Activated CD4-positive, alpha-beta T cell treated with anti-CD3 and anti-CD28 coated beads for 24 hours (primary cell): Measurements from ENCODE around the gene LRBA.
"Not testable (repeated sequence)": the region's sequence is repeated elsewhere in the genome, so short reads cannot be mapped to it uniquely, and the experiment has no call there.

ENCODE experiments used
- DNase-seq, 2 donors: peaks; one replicate each; pipeline ENCODE4 v3.0.0-alpha.2; 2020; ENCODE audit warnings: low read depth in 2 of 2

Gene LRBA

DNA sequence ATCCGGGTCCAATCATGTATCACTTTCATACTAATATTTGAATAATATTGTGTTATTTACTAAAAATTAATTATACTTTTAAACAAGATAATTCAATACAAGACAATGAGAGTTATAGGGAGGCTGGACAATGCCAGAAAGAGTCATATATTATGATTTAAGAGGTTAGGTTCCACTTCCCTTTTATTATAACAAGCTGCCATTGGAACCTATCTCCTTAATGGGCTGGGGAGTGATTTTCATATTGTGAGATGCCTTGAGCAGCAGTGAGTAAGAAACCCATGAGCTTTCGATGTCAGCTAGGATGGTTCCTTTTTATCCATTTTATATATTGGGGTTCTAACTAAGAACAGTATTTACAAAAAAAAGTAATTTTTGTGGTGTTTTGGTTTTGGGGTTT, 341.3 kb downstream of the LRBA start:
- DNase-seq, result no peak

DNA sequence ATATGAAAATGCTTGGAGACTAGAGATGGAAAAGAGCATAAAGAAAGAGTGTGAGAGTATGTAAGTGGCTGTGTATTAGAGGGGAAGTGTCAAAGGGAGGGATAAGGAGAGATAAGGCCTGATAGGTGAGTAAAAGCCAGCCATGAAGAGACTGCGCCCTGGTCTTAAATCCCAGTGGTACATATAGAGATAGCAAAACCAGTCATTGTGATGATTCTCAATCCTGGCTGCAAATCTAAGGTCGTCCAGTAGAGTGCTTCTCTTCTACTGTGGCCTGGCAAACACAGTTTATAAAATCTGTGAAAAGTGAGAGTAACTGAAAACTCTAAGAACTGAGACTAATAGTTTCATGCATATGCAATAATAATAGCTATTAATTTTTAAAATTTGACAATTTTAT, 346.3 kb downstream of the LRBA start:
- DNase-seq, result no peak

DNA sequence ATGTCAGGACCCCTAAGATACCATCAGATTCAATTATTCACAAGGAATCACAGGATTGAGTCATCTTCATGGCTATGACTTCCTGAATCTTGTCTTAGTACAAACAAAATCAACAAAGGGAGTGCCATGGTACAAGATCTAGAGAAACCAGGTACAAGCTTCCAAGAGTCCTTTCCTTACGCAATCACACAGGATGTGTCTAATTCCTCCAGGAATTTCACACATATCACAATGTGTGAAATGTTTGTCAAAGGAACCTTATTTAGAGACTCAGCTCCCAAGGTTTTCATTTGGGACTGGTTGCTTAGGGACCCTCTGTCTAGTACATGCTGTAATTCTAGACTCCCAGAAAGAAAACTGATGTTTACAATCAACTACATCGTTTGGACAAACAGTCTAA, 350.1 kb downstream of the LRBA start:
- no peak for DNase-seq

DNA sequence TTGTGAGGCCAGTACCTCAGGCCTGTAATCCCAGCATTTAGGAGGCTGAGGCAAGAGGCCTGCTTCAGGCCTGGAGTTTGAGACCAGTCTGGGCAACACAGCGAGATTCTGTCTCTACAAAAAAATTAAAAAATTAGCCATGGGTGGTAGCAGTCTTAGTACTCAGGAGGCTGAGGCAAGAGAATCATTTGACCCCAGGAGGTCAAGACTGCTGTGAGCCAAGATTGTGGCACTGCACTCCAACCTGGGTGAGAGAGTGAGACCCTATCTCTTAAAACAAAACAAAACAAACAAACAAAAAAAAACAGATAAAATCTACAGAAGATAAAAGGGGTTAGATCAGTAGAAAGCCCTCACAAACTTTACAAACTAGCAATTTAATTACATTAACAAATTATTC, 352.4 kb downstream of the LRBA start:
- no peak for DNase-seq

DNA sequence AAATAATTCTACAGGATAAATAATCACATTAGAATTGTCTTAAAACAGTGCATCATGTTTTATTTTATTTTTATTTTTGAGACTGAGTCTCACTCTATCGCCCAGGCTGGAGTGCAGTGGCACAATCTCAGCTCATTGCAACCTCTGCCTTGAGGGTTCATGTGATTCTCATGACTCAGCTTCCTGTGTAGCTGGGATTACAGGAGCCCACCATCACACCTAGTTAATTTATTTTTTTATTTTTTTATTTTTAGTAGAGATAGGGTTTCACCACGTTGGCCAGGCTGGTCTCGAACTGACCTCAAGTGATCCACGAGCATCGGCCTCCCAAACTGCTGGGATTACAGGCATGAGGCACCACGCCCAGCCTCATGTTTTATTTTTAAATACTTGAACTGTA, 353.5 kb downstream of the LRBA start:
- DNase-seq, result not testable (repeated sequence)

DNA sequence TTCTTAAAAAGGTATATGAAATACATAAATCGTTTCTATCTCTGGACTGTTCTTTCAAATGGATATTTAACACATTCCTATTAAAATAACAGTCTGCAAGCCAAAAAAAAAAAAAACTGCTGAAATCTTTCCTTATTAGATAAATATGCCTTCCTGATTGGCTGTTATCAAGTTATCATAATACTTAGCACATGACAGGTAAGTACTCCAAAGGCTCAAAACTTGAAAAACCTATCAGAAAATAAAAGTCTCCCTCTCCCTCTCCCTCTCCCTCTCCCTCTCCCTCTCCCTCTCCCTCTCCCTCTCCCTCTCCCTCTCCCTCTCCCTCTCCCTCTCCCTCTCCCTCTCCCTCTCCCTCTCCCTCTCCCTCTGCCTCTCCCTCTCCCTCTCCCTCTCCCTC, 356.8 kb downstream of the LRBA start:
- not testable (repeated sequence) for DNase-seq

DNA sequence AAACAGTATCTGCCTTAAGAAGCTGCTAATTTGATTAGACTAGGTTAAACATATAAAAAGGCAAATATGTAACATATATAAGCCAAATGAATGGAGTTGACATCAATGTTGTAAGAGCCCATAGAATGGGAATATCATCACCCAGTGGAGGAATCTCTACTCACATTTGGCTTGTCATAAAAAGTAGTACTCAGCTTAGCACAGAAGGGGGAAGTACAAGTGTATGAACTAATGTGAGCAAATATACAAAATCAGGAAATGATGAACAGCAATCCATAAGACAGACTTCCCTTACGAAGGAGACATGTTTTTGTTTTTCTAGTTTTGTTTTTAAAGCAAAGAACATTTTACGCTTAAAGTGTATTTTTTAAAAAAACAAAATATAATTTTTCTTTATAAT, 358.2 kb downstream of the LRBA start:
- DNase-seq, result no peak

DNA sequence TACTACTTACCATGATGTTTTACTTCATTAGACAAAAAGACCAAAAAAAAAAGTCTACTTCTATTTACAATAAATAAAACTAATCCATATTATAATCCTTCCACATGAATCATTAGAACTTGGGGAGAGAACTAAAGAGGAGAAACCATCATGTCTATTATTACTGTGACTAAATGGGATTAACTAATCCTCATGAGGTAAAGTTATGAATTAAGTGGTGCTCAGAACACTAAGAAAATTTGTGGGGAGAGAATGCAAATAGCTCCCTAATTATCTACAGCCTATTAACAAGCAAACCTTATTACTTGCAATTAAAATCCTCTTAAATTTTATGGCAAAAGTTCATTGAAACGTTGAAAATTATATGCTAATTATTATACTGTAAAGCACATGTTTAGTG, 364.3 kb downstream of the LRBA start:
- DNase-seq, result no peak

DNA sequence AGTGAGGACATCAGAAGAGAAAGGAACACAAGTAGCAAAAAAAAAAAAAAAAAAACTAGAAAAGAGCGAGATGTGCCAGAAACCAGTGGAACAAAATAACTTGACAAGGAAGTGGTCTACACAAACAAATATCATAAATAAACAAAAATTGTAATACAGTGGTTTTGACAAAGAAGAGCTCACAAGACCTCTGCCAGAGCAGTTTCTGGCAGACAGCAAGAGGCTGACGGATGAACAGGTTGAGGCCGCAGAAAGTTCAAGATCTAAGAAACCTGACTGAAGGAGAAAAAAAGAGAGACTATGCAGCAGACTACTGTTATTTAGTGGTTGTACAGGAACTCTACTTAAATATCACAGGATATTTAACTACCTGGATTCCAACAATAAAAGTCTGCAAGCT, 367.0 kb downstream of the LRBA start:
- no peak for DNase-seq

DNA sequence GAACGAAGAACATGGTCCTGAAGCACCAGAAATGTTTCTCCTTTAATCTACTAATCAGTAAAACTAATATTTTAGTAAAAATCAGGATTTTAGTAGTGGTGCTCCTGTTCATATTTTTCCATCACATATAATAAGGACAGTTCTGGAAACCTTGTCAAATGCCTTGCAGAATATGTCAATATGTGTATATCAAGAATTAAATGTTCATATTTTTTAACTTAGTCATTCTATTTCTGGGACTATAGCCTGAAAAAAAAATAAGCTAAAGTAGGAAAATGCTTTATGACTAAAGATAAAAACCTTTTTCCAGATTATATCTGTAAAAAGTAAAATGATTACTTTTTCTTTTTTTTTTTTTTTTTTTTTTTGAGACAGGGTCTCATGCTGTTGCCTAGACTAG, 368.1 kb downstream of the LRBA start:
- DNase-seq, result no peak

DNA sequence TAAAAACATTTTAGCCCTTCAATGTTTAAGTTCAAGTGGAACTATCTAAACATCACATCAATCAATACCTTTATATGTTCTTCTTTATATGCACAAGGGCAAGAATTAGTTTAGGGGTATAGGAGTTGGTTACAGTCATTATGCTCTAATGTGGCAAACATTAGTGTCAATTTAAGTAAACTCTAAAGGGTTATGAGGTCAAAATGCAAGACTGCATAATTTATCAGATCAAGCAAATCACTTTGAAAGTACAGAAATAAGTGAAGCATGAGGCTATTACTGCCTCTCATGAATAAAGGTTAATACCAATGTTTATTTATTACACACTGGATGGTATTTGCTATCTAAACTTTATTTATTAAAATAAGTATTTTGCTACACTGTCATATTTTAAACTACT, 373.5 kb downstream of the LRBA start:
- no peak for DNase-seq

DNA sequence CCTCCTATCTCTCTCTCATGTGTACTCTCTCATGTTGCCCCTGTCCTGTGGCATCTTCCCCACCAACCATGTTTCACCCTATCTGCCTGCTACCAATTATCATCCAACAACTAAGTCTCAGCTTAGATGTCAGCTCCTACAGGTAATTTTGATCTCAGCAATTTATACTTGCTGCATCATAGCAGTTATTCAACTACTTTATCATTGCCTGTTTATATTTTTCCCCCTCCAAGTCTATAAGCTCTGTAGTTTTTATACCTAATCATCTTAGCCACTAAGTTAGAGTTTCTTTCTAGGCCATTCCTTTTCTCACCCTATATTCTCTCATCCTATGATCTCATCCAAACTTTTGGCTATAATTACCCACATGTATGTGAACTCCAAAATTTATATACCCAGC, 382.4 kb downstream of the LRBA start:
- no peak for DNase-seq

DNA sequence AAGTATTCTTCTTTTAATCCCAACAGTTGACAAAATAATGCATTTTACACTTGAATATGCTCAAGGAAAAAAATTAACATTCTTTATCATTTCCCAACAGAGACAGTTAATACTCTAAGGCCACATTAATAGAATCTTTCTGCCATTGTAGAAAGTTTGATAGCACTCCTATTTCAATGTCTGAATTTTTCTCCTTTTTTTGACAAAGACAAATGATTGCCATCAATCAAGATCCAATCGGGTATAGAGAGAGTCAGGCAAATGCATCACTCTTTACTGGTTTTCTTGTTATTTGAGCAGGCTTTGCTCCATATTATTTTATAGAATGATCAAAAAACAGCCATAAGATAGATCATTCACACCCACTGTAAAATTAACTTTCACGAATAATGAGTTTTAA, 387.0 kb downstream of the LRBA start:
- DNase-seq, result no peak

DNA sequence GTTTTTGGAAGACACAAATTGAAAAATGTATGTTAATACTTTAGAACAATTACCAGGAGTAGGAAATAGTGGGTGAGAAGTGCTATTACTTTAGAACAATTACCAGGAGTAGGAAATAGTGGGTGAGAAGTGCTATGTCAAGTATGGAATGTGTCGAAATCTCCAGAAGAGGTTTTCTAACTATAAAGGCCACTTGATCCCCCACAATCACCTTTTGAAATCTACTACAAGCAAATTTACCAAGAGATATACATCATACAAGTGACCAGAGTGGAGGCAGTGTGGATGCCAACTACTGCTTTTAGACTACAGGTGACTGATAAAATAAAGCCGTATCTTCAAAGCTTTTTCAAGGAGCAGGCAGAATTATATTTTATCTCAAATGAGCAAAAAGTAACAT, 390.1 kb downstream of the LRBA start:
- no peak for DNase-seq

DNA sequence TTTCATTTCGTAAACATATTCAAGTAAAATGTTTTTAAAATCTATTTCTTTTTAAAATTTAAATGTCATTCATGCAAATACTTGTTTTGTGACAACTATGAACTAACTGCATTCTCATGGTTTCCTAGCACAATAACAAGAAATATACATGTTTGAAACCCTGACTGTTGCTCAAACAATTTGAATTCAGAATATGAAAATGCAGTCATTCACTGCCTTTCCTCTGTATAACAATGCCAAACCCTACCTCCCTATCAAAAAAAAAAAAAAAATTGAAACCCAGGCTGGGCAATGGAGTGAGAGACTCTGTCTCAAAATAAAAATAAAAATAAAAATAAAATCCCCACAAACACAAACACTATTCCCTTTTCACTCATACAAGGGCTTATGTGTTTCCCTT, 391.0 kb downstream of the LRBA start:
- no peak for DNase-seq

DNA sequence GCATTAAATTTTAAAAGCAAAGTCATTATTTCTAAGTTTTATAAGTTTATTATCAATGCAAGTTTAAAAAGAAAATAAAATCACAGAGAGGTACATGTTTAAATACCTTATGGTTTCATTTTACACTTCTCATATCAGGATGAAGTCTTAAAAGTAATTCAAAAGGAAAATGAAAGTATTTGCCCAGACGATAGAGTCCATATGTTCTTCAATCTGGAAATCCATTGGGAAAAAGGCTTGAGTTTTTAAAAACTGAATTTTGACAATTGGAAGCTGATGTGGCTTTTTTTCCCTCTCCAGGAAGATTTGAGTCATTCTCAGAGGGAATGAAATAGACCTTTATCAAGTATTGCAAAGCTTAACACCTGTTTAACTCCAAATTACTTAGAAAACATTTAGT, 396.0 kb downstream of the LRBA start:
- DNase-seq, result no peak

DNA sequence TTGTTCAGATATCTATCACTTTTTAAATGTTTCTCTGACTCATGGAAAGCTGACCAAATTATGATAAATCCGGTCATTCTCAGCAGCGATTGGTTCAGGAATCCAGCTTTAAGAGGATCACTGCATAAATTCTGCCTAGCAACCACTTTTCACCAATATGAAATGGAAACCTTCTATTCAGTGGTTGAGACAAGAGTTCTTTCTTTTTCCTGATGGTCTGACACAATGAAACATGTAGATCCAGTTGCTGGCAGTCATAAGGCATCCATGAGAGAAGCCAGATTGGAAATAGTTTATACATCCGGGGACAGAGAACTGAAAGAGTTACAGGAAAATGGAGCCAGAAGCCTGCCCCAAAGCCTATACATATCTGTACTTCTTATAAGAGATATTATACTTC, 406.0 kb downstream of the LRBA start:
- DNase-seq, result no peak

DNA sequence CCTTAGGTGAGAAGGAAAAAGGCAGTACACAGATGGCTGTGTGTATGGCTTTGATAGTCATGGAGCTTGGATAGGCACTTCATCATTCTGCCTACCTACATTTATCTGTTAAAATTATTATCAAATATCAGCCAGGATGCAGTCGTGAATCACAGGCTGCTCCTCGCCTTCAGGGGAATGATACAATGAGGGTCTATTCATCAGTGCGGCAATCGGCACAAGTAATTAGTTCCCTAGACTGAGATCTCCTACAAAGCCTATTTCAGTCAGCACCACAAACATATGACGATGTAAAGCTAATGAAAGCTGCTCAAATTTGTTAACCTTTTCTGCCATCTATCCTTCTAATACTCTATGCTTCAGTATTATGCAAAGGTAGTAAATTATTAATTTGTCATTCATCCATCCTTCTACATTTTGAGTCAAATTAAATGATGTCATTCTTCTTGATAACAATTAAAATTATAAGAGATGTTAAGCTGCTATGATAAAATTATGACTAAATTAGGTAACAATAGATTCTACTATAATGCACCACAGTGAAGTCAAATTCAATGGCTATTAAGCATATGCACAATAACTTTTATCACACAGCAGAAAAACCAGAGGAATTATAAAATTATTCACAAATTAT, 414.2 kb downstream of the LRBA start:
- DNase-seq, result no peak

DNA sequence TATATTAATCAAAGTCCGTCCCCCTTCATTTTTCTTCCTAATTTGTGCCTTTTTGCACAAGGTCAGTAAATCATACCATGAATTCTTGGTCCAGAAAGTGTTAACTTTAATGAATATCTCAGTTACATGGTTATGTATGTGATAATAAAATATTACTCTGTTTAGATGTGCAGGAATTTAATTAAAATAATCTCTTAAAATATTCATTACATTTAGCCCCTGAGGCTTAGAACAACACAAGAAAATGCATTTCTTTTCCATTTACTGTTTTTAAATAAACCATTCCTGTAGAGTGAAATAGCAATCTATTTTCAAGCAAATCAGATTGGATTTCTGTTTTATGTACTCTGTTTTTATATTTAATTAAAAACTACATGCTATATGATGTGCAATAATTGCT, 415.5 kb downstream of the LRBA start:
- DNase-seq, result no peak

DNA sequence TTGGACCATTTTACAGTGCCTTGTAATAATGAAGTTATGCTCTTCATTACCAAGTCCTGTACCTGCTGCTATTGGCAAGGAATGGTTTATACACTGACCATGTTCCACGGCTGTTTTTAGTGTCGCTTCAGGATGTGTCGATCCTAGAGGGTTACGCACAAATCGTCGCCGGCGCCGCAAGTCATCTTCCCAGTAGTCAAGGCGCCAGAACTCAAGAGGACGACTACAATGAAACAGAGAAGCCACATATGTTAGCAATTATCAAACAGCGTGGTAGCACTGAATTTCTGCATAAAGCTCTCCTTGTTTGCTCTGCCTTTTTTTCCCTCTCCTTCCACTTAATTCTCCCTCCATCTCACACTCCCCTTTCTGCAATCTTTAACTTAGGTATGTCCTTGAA, 416.2 kb downstream of the LRBA start:
- DNase-seq, result no peak

DNA sequence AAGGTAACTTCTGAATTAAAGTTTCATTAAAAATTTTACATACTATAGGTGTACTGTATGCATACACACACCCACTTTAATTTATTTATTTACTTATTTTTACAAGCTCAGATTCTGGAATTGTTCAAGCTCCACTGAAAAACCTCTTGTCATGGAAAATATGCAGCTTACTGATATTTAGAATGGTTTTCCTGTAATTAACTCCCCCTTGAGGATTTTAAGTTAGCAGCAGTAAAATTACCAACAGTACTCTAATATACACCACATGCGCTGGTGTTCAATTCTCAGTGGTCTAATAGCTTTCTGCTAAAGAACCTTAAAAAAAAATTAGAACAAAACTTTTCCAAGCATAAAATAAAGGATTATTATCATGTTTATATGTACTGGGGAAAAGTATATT, 421.1 kb downstream of the LRBA start:
- no peak for DNase-seq

DNA sequence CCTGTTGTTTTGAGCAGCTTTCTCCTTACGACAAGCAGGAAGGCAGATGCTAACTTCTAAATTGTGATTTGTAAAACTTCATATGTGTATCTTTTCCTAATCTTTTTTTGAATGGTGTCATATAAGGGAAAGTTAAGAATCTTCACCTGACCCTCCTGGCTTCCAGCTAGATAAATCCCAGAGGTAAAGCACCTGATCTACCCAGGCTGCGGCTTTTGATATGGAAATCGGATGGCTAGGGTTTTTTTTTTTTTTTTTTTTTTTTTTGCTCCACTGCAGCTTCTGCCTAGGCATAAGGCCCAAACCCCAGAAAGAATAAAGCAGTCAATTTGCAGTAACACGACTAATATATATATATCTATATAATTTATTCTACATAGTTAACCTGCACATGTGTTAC, 423.2 kb downstream of the LRBA start:
- no peak for DNase-seq

DNA sequence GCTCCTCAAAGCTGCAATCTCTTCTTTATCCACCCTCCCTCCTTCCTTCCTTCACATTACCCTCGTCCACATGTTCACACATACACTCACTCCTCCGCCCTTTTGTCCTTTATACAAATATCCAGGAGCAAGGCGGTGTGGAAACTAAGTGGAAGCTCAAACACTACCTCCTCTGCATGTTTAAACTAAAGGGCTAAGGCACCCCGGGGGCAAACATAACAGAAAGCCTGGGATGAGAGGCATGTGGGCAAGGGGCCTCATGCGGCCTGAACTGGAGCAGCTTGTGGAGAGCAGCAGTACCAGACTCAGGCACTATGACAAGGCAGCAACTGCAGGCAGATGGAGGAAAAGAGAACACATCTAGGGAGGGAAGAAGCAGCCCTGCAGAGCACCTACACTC, 423.7 kb downstream of the LRBA start:
- no peak for DNase-seq

DNA sequence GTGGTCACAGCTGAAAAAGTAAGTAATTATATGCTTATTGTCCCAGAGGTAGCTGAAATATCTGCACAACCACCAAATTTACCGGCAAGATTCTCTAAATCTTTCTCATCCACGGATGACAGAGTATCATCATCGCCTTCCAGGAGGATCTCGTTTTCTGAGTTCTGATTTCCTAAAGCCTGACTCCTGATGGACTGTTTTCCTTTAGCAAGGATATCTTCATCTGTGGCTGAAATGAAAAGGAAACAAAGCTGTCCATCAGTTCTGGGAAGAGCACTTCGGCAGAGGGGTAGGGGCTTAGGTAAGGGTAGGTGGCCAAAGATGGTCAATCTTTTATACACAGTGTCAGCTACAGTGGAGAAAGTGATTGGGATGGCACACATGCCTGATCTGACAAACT, 424.5 kb downstream of the LRBA start:
- no peak for DNase-seq

DNA sequence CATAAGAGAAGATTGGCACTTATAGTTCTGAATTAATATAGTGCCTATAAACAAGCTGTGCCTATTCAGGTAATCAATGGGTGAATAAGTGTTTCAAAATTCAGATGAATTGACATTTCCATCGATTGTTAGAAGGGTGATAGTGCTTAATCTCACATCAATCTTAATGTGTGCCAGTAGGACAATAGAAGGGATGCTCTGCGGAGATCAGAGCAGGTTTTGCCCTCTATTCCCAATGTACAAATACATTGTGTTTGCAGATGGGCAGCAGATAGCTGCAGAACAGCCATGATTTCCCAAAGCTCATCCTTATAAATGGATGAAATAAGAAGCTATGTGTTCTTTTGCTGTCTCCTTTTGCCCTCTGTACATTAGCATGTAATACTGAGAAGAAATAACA, 425.9 kb downstream of the LRBA start:
- no peak for DNase-seq
